ENCODE measurements around the gene LMF1.
"Not testable (repeated sequence)": the region's sequence is repeated elsewhere in the genome, so short reads cannot be mapped to it uniquely, and the experiment has no call there.

Gene LMF1

DNA sequence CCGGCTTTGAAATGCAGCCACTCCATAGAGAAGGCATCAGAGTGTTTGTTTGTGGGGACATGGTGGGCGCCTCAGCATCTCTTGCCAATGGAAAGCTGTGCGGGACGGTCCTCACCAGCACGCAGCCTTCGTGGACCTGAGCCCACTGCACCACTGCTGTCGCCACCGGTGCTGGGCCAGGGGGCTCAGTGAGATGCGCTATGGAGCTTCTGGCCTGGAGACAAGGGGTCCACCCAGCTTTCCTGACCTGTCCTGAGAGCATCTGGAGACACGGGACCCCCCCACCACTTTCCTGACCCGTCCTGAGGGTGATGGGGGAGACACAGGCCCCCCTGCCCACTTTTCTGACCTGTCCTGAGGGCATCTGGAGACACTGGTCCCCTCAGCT, 79.4 kb downstream of the LMF1 start:
- DNase-seq: no peak

DNA sequence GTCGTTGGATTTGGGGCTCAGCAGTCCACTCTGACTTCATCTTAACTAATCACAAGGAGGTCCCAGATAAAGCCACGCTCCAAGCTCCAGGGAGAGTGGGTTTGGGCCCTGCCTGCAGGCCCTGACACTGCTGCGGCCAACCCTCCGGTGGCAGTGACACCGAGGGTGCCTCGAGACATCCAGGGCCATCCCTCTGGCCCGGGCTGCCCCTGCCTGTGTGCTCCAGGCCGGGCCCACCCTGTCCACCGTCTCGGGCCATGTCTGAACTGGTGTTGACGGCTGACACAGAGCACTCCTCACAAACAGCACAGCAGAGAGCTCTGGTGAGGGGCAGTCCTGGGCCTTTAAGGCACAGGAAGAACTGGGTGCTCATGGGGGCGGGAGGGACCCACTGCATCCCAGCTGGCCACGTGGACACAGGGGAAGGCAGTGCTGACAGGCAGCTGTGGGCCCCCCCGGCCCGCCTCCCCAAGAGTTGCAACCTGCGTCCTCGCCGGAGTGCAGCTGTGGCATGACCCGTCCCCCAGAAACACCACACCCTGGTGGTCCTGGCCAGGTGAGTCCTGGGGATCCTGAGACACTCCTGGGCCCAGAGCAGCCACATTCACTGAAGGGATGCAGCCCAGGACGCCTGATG, 80.0 kb downstream of the LMF1 start:
- DNase-seq: no peak

DNA sequence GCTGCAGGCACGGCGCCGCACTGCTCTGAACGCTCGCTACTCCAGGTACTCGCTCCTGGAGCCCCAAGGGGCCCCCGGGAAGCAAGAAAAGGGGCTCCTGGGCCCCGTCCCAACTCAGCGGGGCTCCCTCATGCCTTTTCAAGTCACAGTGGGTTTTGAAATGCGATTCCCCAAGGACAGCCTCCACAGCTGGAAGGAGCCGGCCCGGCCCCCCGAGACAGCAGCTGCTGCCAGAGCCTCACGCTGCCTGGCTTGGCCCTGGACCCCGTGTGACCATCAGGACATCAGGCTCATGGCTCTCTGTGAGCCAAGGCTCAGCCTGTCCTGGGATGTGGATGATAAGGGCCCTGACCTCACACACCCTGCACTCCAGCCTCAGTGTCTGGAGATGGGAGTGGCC, 80.6 kb downstream of the LMF1 start:
- no peak for DNase-seq

GRCh38 chr16:889586-889985, 81.2 kb downstream of the LMF1 start:
- DNase-seq: no peak

GRCh38 chr16:888901-889570, 81.7 kb downstream of the LMF1 start:
- no peak for DNase-seq

DNA sequence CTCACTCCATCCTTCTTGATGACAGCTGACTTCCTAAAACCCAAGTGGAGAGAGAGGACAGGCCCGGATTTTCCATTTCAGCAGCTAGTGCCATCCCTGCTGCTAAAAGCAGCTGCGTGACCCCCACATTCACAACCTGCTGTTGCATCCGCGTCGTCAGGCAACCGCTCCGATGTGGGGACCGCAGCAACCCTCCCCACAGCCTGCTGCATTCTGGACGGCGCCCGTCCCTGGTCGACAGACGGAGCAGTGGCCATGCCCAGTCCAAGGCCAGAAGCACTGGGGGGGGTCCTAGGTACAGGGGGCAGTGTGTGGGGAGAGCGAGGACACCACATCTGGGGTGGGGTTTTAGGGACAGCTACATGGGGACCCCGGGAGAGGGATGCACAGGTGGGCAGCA, 82.3 kb downstream of the LMF1 start:
- DNase-seq: not testable (repeated sequence)

DNA sequence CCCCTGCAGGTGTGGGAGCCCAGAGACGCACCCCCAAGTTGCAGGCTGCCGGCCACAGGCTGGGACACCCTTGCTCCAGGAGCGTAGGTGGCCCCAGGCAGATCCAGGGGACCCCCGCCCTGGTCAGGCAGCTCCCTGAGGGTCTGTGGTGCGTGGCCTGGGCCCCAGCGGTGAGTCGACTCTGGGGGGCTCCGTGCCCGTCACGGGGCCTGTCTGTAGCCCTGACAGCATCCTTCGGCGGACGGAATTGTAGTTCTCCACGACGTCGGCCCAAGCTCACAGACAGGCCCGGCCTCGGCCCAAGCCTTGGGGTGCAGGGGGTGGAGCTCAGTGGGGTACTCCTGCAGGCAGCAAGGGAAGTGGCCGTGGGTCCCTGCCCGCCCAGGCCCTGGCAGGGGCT, 82.9 kb downstream of the LMF1 start:
- no peak for DNase-seq

GRCh38 chr16:886802-887731, 83.7 kb downstream of the LMF1 start:
- no peak for DNase-seq

DNA sequence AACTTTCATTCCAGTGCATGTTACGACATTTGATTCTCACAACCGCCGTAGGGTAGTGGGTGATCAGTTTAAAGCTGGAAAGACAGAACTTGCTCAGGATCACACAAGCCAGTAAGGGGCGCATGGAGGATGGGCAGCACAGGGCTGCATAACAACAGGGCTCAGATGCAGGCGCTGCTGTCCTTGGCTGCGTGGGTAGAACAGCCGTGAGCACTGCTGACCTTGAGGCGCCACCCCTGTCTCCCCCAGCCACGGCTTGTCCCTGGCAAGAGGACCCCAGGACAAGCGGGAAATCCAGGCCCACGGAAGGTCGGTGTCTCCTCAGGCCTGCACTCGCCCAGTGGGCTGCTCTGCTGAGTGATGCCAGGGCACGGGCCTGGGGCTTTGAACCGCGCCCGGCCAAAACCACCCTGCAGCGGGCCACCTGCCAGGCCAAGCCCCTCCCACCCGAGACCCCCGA, 84.7 kb downstream of the LMF1 start:
- no peak for DNase-seq

- no peak for DNase-seq
Observed at GRCh38 chr16:885391-885790, 85.4 kb downstream of the LMF1 start.

DNA sequence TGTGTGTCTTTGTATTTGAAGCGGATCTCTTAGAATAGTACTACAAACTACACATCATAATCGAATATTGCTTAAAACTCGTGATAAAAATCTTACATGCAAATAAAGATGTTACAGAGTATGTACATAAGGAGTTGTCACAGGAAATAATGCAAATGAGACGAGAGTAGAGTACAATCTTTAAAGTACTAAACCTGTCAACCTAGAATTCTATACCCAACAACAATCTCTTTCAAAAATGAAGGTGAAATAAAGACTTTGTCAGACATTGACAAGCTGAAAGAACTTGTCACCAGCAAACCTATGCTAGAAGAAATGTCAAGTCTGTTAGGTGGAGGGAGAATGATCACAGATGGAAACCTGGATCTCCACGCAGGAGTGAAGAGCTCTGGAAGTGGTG, 86.6 kb downstream of the LMF1 start:
- DNase-seq: no peak

DNA sequence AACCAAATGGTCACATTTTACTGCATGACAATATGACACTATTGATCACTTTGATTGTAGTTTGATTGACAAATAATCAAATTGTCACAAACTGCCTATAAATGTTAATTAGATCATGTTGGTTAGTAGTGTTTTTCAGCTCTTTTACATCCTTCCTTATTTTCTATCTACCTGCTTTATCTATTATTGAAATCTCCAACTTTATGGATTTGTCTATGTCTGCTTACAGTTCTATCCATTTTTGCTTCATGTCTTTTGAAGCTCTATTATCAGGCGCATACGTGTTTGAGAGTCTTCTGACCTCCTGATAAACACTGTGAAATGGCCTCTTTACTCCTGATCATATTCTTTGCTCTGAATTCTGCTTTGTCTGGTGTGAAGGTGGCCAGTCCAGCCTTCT, 87.0 kb downstream of the LMF1 start:
- no peak for DNase-seq

DNA sequence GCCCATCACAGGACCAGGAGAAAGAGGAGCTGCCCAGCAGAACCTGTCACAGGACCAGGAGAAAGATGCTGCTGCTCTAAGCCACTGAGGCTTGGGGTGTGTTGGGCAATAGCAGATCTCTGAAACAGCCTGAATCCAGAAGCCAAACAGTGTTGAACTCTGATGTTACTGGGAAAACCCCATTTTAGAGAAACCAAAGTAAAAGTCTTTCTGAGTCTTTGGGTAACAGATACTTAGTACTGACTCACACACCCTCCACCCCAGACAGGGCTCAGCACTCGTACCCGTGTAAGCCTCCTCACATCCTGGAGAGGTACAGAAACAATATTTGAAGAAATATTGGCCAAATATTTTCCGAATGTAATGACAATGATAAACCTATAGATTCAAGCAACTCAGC, 87.4 kb downstream of the LMF1 start:
- DNase-seq: no peak

DNA sequence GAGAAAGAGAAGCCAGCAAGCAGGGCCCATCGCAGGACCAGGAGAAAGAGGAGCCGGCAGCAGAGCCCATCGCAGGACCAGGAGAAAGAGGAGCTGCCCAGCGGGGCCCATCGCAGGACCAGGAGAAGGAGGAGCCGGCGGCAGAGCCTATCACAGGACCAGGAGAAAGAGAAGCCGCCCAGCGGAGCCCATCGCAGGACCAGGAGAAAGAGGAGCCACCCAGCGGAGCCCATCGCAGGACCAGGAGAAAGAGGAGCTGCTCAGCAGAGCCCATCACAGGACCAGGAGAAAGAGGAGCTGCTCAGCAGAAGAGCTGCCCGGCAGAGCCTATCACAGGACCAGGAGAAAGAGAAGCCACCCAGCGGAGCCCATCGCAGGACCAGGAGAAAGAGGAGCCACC, 88.1 kb downstream of the LMF1 start:
- not testable (repeated sequence) for DNase-seq

- no peak for DNase-seq
Observed at GRCh38 chr16:882256-882655, 88.5 kb downstream of the LMF1 start.

GRCh38 chr16:881219-882097, 89.3 kb downstream of the LMF1 start:
- DNase-seq: no peak

DNA sequence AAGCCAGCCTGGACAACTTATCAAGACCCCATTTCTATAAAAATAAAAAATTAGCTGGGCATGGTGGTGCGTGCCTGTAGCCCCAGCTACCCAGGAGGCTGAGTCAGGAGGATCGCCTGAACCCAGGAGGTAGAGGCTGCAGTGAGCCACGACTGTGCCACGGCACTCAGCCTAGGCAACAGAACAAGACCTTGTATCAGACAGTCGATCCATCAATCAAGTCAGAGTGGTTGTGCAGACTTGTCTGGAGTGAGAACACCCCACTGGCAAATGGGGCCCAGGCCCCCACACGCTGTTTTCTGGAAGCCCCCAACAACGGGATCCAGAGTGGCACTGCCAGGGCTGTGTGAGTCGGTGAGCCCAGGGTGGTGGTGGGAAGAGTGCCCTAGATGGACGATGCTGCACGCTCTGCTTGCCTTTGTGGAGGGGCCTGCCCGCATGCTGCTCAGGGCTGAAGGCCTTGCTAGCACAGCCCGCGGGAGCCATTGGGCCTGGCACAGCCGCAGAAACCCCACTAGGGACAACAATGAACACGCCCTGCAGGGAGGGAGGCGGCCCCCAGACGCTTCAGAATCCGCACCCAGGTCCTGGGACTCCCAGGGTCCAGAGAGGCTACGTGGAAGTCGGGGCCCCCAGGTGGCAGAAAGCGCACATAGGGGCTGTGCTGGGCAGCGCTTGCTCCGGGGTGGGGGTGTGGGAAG, 90.2 kb downstream of the LMF1 start:
- no peak for DNase-seq

GRCh38 chr16:879986-880385, 90.8 kb downstream of the LMF1 start:
- DNase-seq: no peak

DNA sequence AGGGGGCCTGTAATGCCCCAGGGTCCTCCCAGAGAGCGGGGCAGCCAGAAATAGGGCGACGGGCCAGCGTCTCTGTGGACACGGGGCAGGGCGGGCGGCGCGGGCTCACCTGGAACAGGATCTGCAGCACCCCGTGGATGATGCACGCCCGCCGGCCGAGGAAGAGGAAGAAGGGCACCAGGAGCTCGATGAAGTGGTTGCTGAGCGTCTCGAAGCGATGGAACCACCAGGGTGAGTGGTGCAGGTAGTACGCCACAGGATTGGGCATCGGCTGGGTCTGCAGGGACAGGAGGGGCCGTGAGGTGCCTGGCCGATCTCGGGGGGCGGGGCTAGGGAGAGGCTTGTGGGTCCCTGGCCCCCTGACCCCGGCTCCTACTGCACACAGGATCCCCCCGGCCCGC, 91.3 kb downstream of the LMF1 start:
- DNase-seq: no peak

- DNase-seq: no peak
Observed at GRCh38 chr16:878886-879285, 91.9 kb downstream of the LMF1 start.

DNA sequence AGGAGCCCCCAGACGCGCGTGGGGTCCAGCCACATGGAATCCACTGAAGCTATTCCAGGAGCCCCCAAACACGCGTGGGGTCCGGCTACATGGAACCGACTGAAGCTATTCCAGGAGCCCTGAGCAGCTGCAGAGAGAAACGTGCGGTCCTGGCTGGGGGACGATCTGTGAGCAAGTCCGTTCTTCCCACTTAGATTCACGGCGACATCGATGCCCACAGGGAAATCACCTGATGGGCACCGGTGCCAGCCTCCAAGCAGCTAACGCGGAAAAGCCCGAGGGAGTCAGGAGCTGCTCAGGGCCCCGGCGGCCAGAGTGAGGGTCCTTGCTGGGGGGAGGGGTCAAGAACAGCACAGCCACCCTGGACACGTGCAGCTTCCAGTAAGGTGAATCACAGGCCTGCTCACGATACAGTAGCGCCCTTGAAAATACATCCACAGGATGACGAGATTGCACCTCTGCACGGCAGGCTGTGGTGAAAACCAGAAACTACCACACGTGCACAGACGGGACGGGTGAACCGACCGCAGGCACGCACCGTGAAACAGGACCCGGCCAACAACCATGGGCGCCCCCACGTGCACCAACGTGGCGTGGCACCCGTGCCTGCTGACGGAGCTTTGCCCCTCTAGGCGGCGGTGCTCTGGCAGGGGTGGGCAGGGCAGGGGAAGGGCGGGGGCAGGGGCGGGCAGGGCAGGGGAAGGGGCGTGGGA, 92.6 kb downstream of the LMF1 start:
- no peak for DNase-seq
